NB4 (cell line): ENCODE results near the gene DNMBP.

Source experiments
- POLR2A ChIP-seq: IDR thresholded peaks from 2 replicates; pipeline ENCODE4 v1.6.1; 2011; ENCODE audit warnings: mild to moderate bottlenecking; ENCODE audit not compliant: insufficient read length; ENCODE audit errors: extremely low read depth
- TF ChIP-seq, protein P1 (sequence below): IDR thresholded peaks from one replicate; pipeline ENCODE4 v1.5.1; 2012; ENCODE audit warnings: low read depth, low read length
- TF ChIP-seq, protein P2 (sequence below): IDR thresholded peaks from 2 replicates; pipeline ENCODE4 v1.6.1; 2011; ENCODE audit warnings: low read depth, low read length

GRCh38 chr10:99905971-99906370 lies 103.8 kb downstream of the DNMBP start:
- TF ChIP-seq, protein P1, sequence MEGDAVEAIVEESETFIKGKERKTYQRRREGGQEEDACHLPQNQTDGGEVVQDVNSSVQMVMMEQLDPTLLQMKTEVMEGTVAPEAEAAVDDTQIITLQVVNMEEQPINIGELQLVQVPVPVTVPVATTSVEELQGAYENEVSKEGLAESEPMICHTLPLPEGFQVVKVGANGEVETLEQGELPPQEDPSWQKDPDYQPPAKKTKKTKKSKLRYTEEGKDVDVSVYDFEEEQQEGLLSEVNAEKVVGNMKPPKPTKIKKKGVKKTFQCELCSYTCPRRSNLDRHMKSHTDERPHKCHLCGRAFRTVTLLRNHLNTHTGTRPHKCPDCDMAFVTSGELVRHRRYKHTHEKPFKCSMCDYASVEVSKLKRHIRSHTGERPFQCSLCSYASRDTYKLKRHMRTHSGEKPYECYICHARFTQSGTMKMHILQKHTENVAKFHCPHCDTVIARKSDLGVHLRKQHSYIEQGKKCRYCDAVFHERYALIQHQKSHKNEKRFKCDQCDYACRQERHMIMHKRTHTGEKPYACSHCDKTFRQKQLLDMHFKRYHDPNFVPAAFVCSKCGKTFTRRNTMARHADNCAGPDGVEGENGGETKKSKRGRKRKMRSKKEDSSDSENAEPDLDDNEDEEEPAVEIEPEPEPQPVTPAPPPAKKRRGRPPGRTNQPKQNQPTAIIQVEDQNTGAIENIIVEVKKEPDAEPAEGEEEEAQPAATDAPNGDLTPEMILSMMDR = no peak
- TF ChIP-seq, protein P2, sequence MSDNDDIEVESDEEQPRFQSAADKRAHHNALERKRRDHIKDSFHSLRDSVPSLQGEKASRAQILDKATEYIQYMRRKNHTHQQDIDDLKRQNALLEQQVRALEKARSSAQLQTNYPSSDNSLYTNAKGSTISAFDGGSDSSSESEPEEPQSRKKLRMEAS = no peak
- TF ChIP-seq POLR2A = no peak
